Neuronal stem cell (in vitro differentiated cells): ENCODE measurements around the gene BUD13.
A peak's percentile ranks its signal among the peaks of the same experiment; 100 is the strongest.

ENCODE experiments used
- DNase-seq: peaks from one replicate; pipeline ENCODE4 v3.0.0-alpha.2; 2013; ENCODE audit warnings: low spot score
- H2AFZ ChIP-seq: one replicate; pipeline ENCODE4 v1.6.1; 2013; ENCODE audit warnings: mild to moderate bottlenecking, low read length, inconsistent platforms
- H2AK5ac ChIP-seq: 2 replicates; pipeline ENCODE4 v1.6.1; 2013; ENCODE audit warnings: low read depth, mild to moderate bottlenecking, inconsistent platforms, low read length, moderate library complexity, mixed read lengths
- H2BK120ac ChIP-seq: 2 replicates; pipeline ENCODE4 v1.6.1; 2013; ENCODE audit warnings: low read depth, mild to moderate bottlenecking, inconsistent platforms, low read length, moderate library complexity, mixed read lengths
- H2BK12ac ChIP-seq: one replicate; pipeline ENCODE4 v1.6.1; 2013; ENCODE audit warnings: low read length, inconsistent platforms
- H2BK15ac ChIP-seq: 2 replicates; pipeline ENCODE4 v1.6.1; 2013; ENCODE audit warnings: mild to moderate bottlenecking, low read length, inconsistent platforms, mixed read lengths
- H2BK5ac ChIP-seq: one replicate; pipeline ENCODE4 v1.6.1; 2013; ENCODE audit warnings: inconsistent platforms, mild to moderate bottlenecking, low read length, moderate library complexity
- H3K14ac ChIP-seq: one replicate; pipeline ENCODE4 v1.6.1; 2013; ENCODE audit warnings: low read length, inconsistent platforms
- H3K18ac ChIP-seq: 2 replicates; pipeline ENCODE4 v1.6.1; 2013; ENCODE audit warnings: low read length, inconsistent platforms
- H3K23ac ChIP-seq: 2 replicates; pipeline ENCODE4 v1.6.1; 2013; ENCODE audit warnings: low read depth, mild to moderate bottlenecking, mixed read lengths, low read length, inconsistent platforms; ENCODE audit not compliant: poor library complexity
- H3K27ac ChIP-seq: replicated peaks from 3 replicates; pipeline ENCODE4 v1.5.1; 2013; ENCODE audit warnings: low read length, inconsistent platforms
- H3K27me3 ChIP-seq, 3 experiments: 2 replicates each; pipeline ENCODE4 v1.6.1; 2013; ENCODE audit warnings: low read length in 3 of 3, mild to moderate bottlenecking in 2 of 3, inconsistent platforms in 1 of 3, low read depth in 1 of 3, mixed read lengths in 1 of 3, moderate library complexity in 1 of 3; ENCODE audit not compliant: control insufficient read depth in 3 of 3, insufficient read depth in 3 of 3
- H3K36me3 ChIP-seq, 2 donors: replicated peaks in 1 of 2; 2 replicates each; pipeline ENCODE4 v1.6.1; 2013; ENCODE audit warnings: low read length in 2 of 2; ENCODE audit not compliant: control insufficient read depth in 2 of 2, insufficient read depth in 2 of 2
- H3K4ac ChIP-seq: 2 replicates; pipeline ENCODE4 v1.6.1; 2013; ENCODE audit warnings: inconsistent platforms, mild to moderate bottlenecking, low read length, moderate library complexity
- H3K4me1 ChIP-seq, 2 donors: 1 replicate in 1 of 2; 2 replicates in 1 of 2; pipeline ENCODE4 v1.6.1; 2013; ENCODE audit warnings: low read length in 2 of 2, low read depth in 1 of 2; ENCODE audit not compliant: control insufficient read depth in 2 of 2, insufficient read depth in 1 of 2
- H3K4me2 ChIP-seq: one replicate; pipeline ENCODE4 v1.6.1; 2013; ENCODE audit warnings: mild to moderate bottlenecking, low read length, inconsistent platforms; ENCODE audit not compliant: insufficient read depth, poor library complexity, severe bottlenecking
- H3K4me3 ChIP-seq, 2 donors: 2 replicates each; pipeline ENCODE4 v1.5.1; 2013; ENCODE audit warnings: low read length in 2 of 2, mild to moderate bottlenecking in 2 of 2, inconsistent platforms in 1 of 2, moderate library complexity in 1 of 2
- H3K79me1 ChIP-seq: one replicate; pipeline ENCODE4 v1.6.1; 2013; ENCODE audit warnings: low read depth, mild to moderate bottlenecking, inconsistent platforms, low read length, moderate library complexity
- H3K9ac ChIP-seq: one replicate; pipeline ENCODE4 v1.6.1; 2013; ENCODE audit warnings: mild to moderate bottlenecking, low read depth, low read length, inconsistent platforms; ENCODE audit not compliant: poor library complexity
- H3K9me3 ChIP-seq, 2 donors: replicated peaks in 1 of 2; 2 replicates each; pipeline versions ENCODE3 to v1.6.1; 2013; ENCODE audit warnings: low read length in 2 of 2, mild to moderate bottlenecking in 2 of 2, inconsistent platforms in 1 of 2, low read depth in 1 of 2, mixed read lengths in 1 of 2, moderate library complexity in 1 of 2; ENCODE audit not compliant: control insufficient read depth in 2 of 2, insufficient read depth in 1 of 2
- H4K8ac ChIP-seq: one replicate; pipeline ENCODE4 v1.6.1; 2013; ENCODE audit warnings: low read depth, mild to moderate bottlenecking, inconsistent platforms, low read length, moderate library complexity
- H4K91ac ChIP-seq: one replicate; pipeline ENCODE4 v1.6.1; 2013; ENCODE audit warnings: low read length, low read depth, mild to moderate bottlenecking, inconsistent platforms; ENCODE audit not compliant: poor library complexity
- WGBS, 2 donors: extraction: QIAGEN DNeasy Blood & Tissue Kit; methylation state at CpG; one replicate each; pipeline ENCODE4 v1.1.7; 2013; ENCODE audit warnings: missing lambda C conversion rate in 2 of 2, mixed read lengths in 1 of 2; ENCODE audit not compliant: insufficient read length in 2 of 2, insufficient replicate concordance in 1 of 2; ENCODE audit errors: extremely low coverage in 2 of 2; 5-methylcytosine and 5-hydroxymethylcytosine counted together

The BUD13 gene

GRCh38 chr11:116720895-116721294 is 51.9 kb downstream of the BUD13 start:
- peak overlapping the region; percentile 24 for H2BK12ac ChIP-seq
- H3K4ac ChIP-seq, result no peak overlapping the region
- no peak overlapping the region for H3K4me3 ChIP-seq

GRCh38 chr11:116718955-116719501 is 53.8 kb downstream of the BUD13 start:
- no peak overlapping the region for H2BK12ac ChIP-seq
- H2AFZ ChIP-seq, result no peak overlapping the region
- H3K79me1 ChIP-seq, result no peaks in the 10 kb centered on the region
- no peaks in the 10 kb centered on the region for H3K9me3 ChIP-seq
- H3K27me3 ChIP-seq, result no peaks in the 10 kb centered on the region
- H4K8ac ChIP-seq, result no peak overlapping the region
- H3K4me2 ChIP-seq, result no peak overlapping the region
- no peak overlapping the region for H3K27ac ChIP-seq
- no peak for DNase-seq
- H3K9ac ChIP-seq, result no peak overlapping the region
- H2BK120ac ChIP-seq, result no peak overlapping the region
- H3K4me1 ChIP-seq, result peaks cover 0 to 17% of the 10 kb centered on the region in 2 donors
- H3K4me3 ChIP-seq, result no peak overlapping the region
- H3K18ac ChIP-seq, result no peak overlapping the region
- no peak overlapping the region for H2BK15ac ChIP-seq
- H3K4ac ChIP-seq, result no peak overlapping the region
- no peak overlapping the region for H2AK5ac ChIP-seq
- no peak overlapping the region for H3K23ac ChIP-seq
- no peak overlapping the region for H3K14ac ChIP-seq
- no peaks in the 10 kb centered on the region for H3K36me3 ChIP-seq
- no peak overlapping the region for H4K91ac ChIP-seq
- WGBS, 2 donors, result no CpG with 5 or more reads among the region's 4 CpGs
- no peak overlapping the region for H2BK5ac ChIP-seq

More at GRCh38 chr11:116720895-116721294, 51.9 kb downstream of the BUD13 start:
- no peak overlapping the region for H2BK120ac ChIP-seq
- DNase-seq, result no peak
- no peak overlapping the region for H3K23ac ChIP-seq
- WGBS, 2 donors, result no CpG with 5 or more reads among the region's 6 CpGs
- no peak overlapping the region for H4K91ac ChIP-seq
- no peak overlapping the region for H3K9ac ChIP-seq
- no peak overlapping the region for H3K4me2 ChIP-seq
- H3K27me3 ChIP-seq, result peaks cover 0 to 3% (median 0%) of the 10 kb centered on the region in 3 experiments
- no peaks in the 10 kb centered on the region for H3K36me3 ChIP-seq
- H2BK15ac ChIP-seq, result peak overlapping the region; percentile 74
- no peaks in the 10 kb centered on the region for H3K79me1 ChIP-seq
- H3K4me1 ChIP-seq, result peaks cover 0 to 16% of the 10 kb centered on the region in 2 donors
- no peak overlapping the region for H4K8ac ChIP-seq
- H3K9me3 ChIP-seq, result no peaks in the 10 kb centered on the region
- H3K14ac ChIP-seq, result no peak overlapping the region
- no peak overlapping the region for H2AFZ ChIP-seq
- peak overlapping the region; percentile 79 for H2AK5ac ChIP-seq
- no peak overlapping the region for H3K27ac ChIP-seq
- H2BK5ac ChIP-seq, result no peak overlapping the region
- H3K18ac ChIP-seq, result no peak overlapping the region

DNA sequence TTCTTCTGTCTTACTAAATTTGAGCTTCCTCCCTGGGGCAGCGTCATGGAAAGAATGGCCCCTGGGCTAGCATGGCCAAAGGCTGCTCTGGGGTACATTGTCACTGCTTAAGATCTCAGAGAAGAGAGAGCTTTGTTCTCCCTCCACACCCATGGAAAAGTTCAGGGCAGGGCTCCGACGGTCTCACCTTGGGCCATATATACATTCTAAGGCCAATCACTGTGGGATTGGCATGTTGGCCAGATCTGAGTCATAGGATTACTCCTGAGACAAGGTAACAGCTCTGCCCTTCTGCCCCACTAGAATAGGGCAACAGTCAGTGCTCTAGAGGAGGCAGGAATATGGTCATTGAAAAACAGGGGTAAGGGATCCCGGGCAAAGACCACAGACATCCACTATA is 56.2 kb downstream of the BUD13 start:
- DNase-seq, result no peak
- Histone ChIP-seq H3K4me1 (peaks cover 0 to 11% of the 10 kb centered on the region in 2 donors), H2BK5ac (no peak overlapping the region), H2BK12ac (no peak overlapping the region), H3K4me3 (no peak overlapping the region), H3K4me2 (no peak overlapping the region), H3K79me1 (no peaks in the 10 kb centered on the region), H2BK120ac (no peak overlapping the region), H3K27ac (no peak overlapping the region), H3K27me3 (peaks cover 0 to 3% (median 0%) of the 10 kb centered on the region in 3 experiments), H3K23ac (no peak overlapping the region), H3K18ac (no peak overlapping the region), H2AK5ac (no peak overlapping the region), H4K91ac (no peak overlapping the region), H3K9me3 (no peaks in the 10 kb centered on the region), H4K8ac (no peak overlapping the region), H3K14ac (no peak overlapping the region), H3K36me3 (no peaks in the 10 kb centered on the region), H3K4ac (no peak overlapping the region), H2AFZ (no peak overlapping the region), H3K9ac (no peak overlapping the region), H2BK15ac (no peak overlapping the region)
- WGBS, 2 donors, result no CpG with 5 or more reads among the region's 4 CpGs

DNA sequence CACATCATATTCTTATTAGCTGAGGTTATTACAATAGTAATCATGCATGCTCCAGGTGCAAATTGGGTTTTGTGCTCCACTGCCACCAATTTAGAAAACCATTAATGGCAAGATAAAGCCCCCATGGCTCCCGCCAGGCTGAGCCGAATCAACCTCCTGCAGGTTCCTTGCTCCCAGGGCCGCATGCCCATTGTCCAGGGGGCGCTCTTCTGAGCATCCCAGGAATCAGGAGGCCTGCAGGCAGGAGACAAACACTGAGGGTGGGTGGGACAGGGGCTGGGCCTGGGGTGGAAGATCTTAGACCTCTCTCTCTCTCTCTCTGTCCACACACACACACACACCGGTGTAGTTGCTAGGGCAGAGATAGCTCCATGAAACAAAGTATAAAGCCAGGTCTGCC is 57.4 kb downstream of the BUD13 start:
- H3K27ac ChIP-seq, result no peak overlapping the region
- H2BK5ac ChIP-seq, result no peak overlapping the region
- no peak overlapping the region for H2BK12ac ChIP-seq
- WGBS, 2 donors, result no CpG with 5 or more reads among the region's 5 CpGs
- H2AFZ ChIP-seq, result no peak overlapping the region
- no peaks in the 10 kb centered on the region for H3K9me3 ChIP-seq
- no peak overlapping the region for H3K4ac ChIP-seq
- no peak overlapping the region for H3K23ac ChIP-seq
- H2AK5ac ChIP-seq, result no peak overlapping the region
- no peak overlapping the region for H4K91ac ChIP-seq
- no peaks in the 10 kb centered on the region for H3K79me1 ChIP-seq
- no peak overlapping the region for H3K18ac ChIP-seq
- DNase-seq, result no peak
- H3K4me3 ChIP-seq, result no peak overlapping the region
- H3K4me2 ChIP-seq, result no peak overlapping the region
- no peaks in the 10 kb centered on the region for H3K36me3 ChIP-seq
- H2BK120ac ChIP-seq, result no peak overlapping the region
- no peak overlapping the region for H4K8ac ChIP-seq
- no peak overlapping the region for H2BK15ac ChIP-seq
- peaks cover 0 to 11% of the 10 kb centered on the region in 2 donors for H3K4me1 ChIP-seq
- no peak overlapping the region for H3K14ac ChIP-seq
- peaks cover 0 to 15% (median 0%) of the 10 kb centered on the region in 3 experiments for H3K27me3 ChIP-seq
- no peak overlapping the region for H3K9ac ChIP-seq
